Adrenal gland (tissue), 12 donors: ENCODE results near the gene SCNN1B. TPM values are rescaled to one million over a fixed set of nuclear protein-coding genes. Genes with fewer than 3 reads are reported as not detected.

Experiments used
- DNase-seq, 7 donors: peaks; one replicate each; pipeline ENCODE4 v3.0.0-alpha.2; 2019 to 2020
- H3K27ac ChIP-seq, 5 donors: fragments of 200-600 bp; sonication (generic) in 4 of 5; 1 replicate in 3 of 5; 2 replicates in 2 of 5; pipeline versions ENCODE4 v1.5.1 to v1.8.0; 2016 to 2020; ENCODE audit warnings: mild to moderate bottlenecking in 1 of 5
- H3K27me3 ChIP-seq: fragments of 200-600 bp; 2 replicates; pipeline ENCODE4 v1.8.0; 2021
- H3K36me3 ChIP-seq, 2 donors: fragments of 200-600 bp; replicated peaks in 1 of 2; 1 replicate in 1 of 2; 2 replicates in 1 of 2; pipeline versions ENCODE4 v1.5.1 to v1.8.0; 2018 to 2022
- H3K4me1 ChIP-seq, 2 donors: fragments of 200-600 bp; replicated peaks in 1 of 2; 1 replicate in 1 of 2; 2 replicates in 1 of 2; pipeline versions ENCODE4 v1.5.1 to v1.8.0; 2018 to 2021
- H3K4me3 ChIP-seq, 4 donors: fragments of 200-600 bp; sonication (generic) in 3 of 4; one replicate each; pipeline ENCODE4 v1.5.1; 2016 to 2018
- H3K9me3 ChIP-seq, 3 donors: fragments of 200-600 bp; sonication (generic) in 1 of 3; replicated peaks in 1 of 3; 1 replicate in 2 of 3; 2 replicates in 1 of 3; pipeline versions ENCODE4 v1.5.1 to v1.8.0; 2016 to 2021
- CTCF ChIP-seq, 6 experiments: fragments of 450-650 bp in 4 of 6; fragments of 200-600 bp in 2 of 6; sonication (generic) in 1 of 6; IDR thresholded peaks; 1 replicate in 5 of 6; 2 replicates in 1 of 6; pipeline versions ENCODE4 v1.5.1 to v1.8.0; 2016 to 2021; ENCODE audit warnings: antibody characterized with exemption in 6 of 6, mild to moderate bottlenecking in 2 of 6, moderate library complexity in 1 of 6
- POLR2A ChIP-seq, 2 donors: fragments of 450-650 bp; IDR thresholded peaks; one replicate each; pipeline ENCODE4 v1.6.1; 2017; ENCODE audit warnings: antibody characterized with exemption in 2 of 2, mild to moderate bottlenecking in 2 of 2, moderate library complexity in 1 of 2
- WGBS, 4 donors: extraction: QIAGEN DNeasy Blood & Tissue Kit in 2 of 4; methylation state at CpG; one replicate each; pipeline versions ENCODE4 v1.1.5 to v1.1.7; 2013 to 2017; 5-methylcytosine and 5-hydroxymethylcytosine counted together
- intact Hi-C, 2 donors: fragments of 100-400 bp; cut with DNase I; formaldehyde crosslinking; loops; one replicate each; pipeline versions ENCODE4 v1.14.1 to v1.15.0; 2022 to 2023
- polyA plus RNA-seq, 3 donors: library from polyadenylated mRNA; stranded (reverse); fragments of 200-250 nt in 2 of 3; fragments of 350-450 nt in 1 of 3; fragmentation: Illumina TruSeq in 1 of 3; extraction: RNeasy Lipid Tissue Mini Kit (QIAGEN cat#74804) in 1 of 3; gene quantifications; one replicate each; pipeline ENCODE4 v1.2.3, GENCODE V29; 2013 to 2014
- total RNA-seq, 9 donors: library from RNA; depleted of rRNA in 4 of 9; stranded (reverse); fragments of >200 nt in 4 of 9; fragments of 120-200 nt in 1 of 9; fragmentation: NEBNext Ultra II Directional in 1 of 9; extraction: Animal tissue kit (Norgen Biotek cat#: 25700) in 1 of 9; gene quantifications; one replicate each; pipeline versions ENCODE4 v1.1.0 to v1.2.4, GENCODE V29; 2013 to 2023
- donor health status: healthy with polysubstance abuse.
- donor health status: Bipolar disorder and iron deficiency.
- donor health status: DM: yes; HTN: yes; CAD: no.
- donor health status: DM: no; HTN: no; CAD: no.
- donor health status: DM: no; HTN: no; CAD: no.
- donor health status: DM: yes; HTN: yes; CAD: no.

The SCNN1B gene
- total and polyA plus RNA-seq, 12 donors: 0.28 to 2.2 (median 1.2) TPM; not detected in 4

GRCh38 chr16:23286131-23286532 lies 16.0 kb upstream of the SCNN1B start:
- TF ChIP-seq CTCF (IDR thresholded peaks at IDR 0.05) (no peak), POLR2A (IDR thresholded peaks at IDR 0.05) (no peak)
- H3K27me3 ChIP-seq: peaks cover 6% of the 10 kb centered on the region
- no peak for DNase-seq
- 51 to 62% (median 54%) methylated on average over 4 of the region's 4 CpGs for WGBS, 4 donors
- no peaks in the 10 kb centered on the region for H3K9me3 ChIP-seq
- H3K27ac ChIP-seq: no peak overlapping the region
- intact Hi-C loops: no loop called here
- H3K4me3 ChIP-seq: no peak overlapping the region
- no peaks in the 10 kb centered on the region for H3K4me1 ChIP-seq
- no peaks in the 10 kb centered on the region for H3K36me3 ChIP-seq

DNA sequence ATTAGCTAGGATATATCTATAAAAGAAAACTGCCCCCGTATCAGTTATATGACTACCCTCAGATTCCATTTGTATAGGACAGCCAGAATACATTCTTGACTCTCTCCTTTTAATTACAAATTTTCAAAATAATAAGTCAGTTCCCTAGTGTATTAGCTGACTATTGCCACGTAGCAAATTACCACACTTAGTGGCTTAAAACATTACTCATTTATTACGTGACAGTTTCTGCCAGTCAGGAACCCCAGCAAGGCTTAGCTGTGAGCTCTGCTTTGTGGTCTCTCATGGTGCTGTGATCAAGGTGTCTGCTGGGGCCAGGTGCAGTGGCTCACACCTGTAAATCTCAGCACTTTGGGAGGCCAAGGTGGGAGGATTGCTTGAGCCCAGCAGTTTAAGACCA lies 13.9 kb upstream of the SCNN1B start:
- intact Hi-C loops: no loop called here
- H3K36me3 ChIP-seq: no peaks in the 10 kb centered on the region
- no peak overlapping the region for H3K4me3 ChIP-seq
- no peaks in the 10 kb centered on the region for H3K9me3 ChIP-seq
- no peaks in the 10 kb centered on the region for H3K4me1 ChIP-seq
- H3K27me3 ChIP-seq: no peaks in the 10 kb centered on the region
- H3K27ac ChIP-seq: no peak overlapping the region
- 57 to 76% (median 62%) methylated on average over 3 of the region's 3 CpGs for WGBS, 4 donors
- TF ChIP-seq CTCF (IDR thresholded peaks at IDR 0.05) (no peak), POLR2A (IDR thresholded peaks at IDR 0.05) (no peak)
- DNase-seq: no peak

DNA sequence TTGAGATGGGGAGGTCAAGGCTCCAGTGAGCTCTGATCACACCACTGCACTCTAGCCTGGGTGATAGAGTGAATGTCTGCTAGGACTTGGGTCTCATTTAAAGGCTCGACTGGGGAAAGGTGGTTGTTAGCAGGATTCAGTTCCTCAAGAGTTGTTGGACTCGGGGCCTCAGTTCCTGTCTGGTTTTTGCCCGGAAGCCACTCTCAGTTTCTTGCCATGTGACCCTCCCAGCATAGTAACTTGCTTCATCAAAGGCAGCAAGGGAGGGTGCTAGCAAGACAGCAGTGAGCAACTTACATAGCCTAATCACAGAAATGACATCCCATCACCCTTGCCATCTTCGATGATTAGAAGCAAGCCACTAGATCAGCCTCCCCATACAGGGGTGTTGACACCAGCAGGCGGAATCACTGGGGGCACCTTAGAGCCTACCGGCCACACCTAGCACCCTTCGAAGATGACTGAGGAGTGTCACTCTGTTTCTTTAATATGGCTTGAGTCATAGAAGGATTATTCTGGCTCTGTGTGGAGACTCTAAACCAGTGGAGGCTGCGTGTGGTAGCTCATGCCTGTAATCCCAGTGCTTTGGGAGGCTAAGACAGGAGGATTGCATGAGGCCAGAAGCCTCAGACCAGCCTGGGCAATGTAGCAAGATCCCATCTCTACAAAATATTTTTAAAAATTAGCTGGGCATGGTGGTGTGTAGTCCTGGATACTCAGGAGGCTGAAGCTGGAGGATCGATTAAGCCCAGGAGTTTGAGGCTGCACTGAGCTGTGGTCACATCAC lies 13.2 kb upstream of the SCNN1B start:
- Histone ChIP-seq H3K27me3 (no peaks in the 10 kb centered on the region), H3K27ac (no peak overlapping the region), H3K9me3 (no peaks in the 10 kb centered on the region), H3K4me1 (no peaks in the 10 kb centered on the region), H3K4me3 (no peak overlapping the region), H3K36me3 (no peaks in the 10 kb centered on the region)
- WGBS, 4 donors: 62 to 80% (median 76%) methylated on average over 7 to 9 of the region's 9 CpGs
- TF ChIP-seq POLR2A (IDR thresholded peaks at IDR 0.05) (no peak), CTCF (IDR thresholded peaks at IDR 0.05) (no peak)
- no peak for DNase-seq
- intact Hi-C loops: no loop called here

DNA sequence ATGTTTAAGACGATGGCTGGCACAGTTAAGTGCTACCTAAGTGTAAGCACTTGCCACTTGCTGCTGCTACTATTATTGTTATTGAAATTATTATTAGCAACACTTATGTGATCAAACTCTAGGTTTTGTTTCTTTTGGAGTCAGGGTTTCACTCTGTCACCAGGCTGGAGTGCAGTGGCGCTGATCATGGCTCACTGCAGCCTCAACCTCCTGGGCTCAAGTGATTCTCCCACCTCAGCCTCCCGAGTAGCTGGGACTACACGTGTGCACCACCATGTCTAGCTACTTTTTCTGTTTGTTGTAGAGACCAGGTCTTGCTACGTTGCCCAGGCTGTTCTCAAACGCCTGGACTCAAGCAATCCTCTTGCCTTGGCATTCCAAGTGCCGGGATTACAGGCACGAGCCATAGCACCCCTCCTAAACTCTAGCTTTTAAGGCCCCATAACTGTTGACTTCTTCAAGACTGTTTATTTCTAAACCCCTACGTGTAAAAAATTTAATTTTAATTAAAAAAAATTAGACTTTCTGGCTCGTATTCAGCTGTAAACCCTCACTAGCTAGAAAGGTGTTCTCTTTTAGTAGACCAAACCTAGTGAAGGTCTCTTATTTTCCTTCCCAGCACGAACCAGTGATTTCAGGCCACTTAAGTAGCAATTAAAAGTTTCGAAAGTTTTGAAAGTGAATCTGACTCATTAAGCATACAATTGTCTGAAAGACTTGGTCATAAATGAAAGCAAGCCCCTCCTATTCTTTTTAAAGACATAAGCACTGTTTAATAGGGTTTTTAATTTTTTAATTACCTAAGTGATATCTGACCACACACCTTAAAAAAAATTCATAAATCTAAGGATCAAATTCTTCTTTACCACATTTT lies 11.7 kb upstream of the SCNN1B start:
- Histone ChIP-seq H3K9me3 (no peaks in the 10 kb centered on the region), H3K27ac (no peak overlapping the region), H3K4me3 (no peak overlapping the region), H3K36me3 (no peaks in the 10 kb centered on the region), H3K27me3 (no peaks in the 10 kb centered on the region), H3K4me1 (no peaks in the 10 kb centered on the region)
- no peak for TF ChIP-seq CTCF (IDR thresholded peaks at IDR 0.05)
- no peak for TF ChIP-seq POLR2A (IDR thresholded peaks at IDR 0.05)
- intact Hi-C loops: no loop called here
- no peak for DNase-seq
- WGBS, 4 donors: 66 to 72% (median 69%) methylated on average over 12 of the region's 12 CpGs
